ENCODE results near the gene GFAP.

Gene GFAP

GRCh38 chr17:44899074-44899782 lies 16.1 kb downstream of the GFAP start, which contains the start of gene EFTUD2:
TSS of gene EFTUD2 (minus strand) at chr17:44899445. CDS start at chr17:44894521, 4,924 bp downstream.
- peak; percentile 95 for ATAC-seq
- peak; percentile 94 for DNase-seq
- H3K4me1 Mint-ChIP-seq, result peaks cover 40% of the 10 kb centered on the region
- no peaks in the 10 kb centered on the region for H3K27me3 Mint-ChIP-seq
- peak within 1 kb of the TSS; percentile 82 to 87 for H3K4me3 Mint-ChIP-seq
- peak within 1 kb of the TSS; percentile 100 for H3K27ac Mint-ChIP-seq
- no peaks in the 10 kb centered on the region for H3K9me3 Mint-ChIP-seq

GRCh38 chr17:44898768-44899073 lies 16.6 kb downstream of the GFAP start:
- H3K4me3 Mint-ChIP-seq, result peak overlapping the region; percentile 82 to 87
- H3K27ac Mint-ChIP-seq, result peak overlapping the region; percentile 100
- ATAC-seq, result no peak
- no peak for DNase-seq
- no peaks in the 10 kb centered on the region for H3K27me3 Mint-ChIP-seq
- no peaks in the 10 kb centered on the region for H3K9me3 Mint-ChIP-seq
- peaks cover 40% of the 10 kb centered on the region for H3K4me1 Mint-ChIP-seq

- DNase-seq (no peak), ATAC-seq (no peak)
- Mint-ChIP-seq H3K4me1 (peaks cover 23% of the 10 kb centered on the region), H3K27me3 (no peaks in the 10 kb centered on the region), H3K4me3 (no peak overlapping the region), H3K9me3 (no peaks in the 10 kb centered on the region), H3K27ac (no peak overlapping the region)
Measured at GRCh38 chr17:44894642-44895041, 20.7 kb downstream of the GFAP start.

GRCh38 chr17:44892250-44892649 lies 23.1 kb downstream of the GFAP start:
- ATAC-seq, result no peak
- no peak for DNase-seq
- Mint-ChIP-seq H3K4me1 (peaks cover 12% of the 10 kb centered on the region), H3K27me3 (no peaks in the 10 kb centered on the region), H3K9me3 (no peaks in the 10 kb centered on the region), H3K4me3 (no peak overlapping the region), H3K27ac (no peak overlapping the region)

GRCh38 chr17:44889003-44889402 lies 26.3 kb downstream of the GFAP start:
- H3K27me3 Mint-ChIP-seq, result no peaks in the 10 kb centered on the region
- H3K9me3 Mint-ChIP-seq, result no peaks in the 10 kb centered on the region
- no peak for DNase-seq
- no peak overlapping the region for H3K4me3 Mint-ChIP-seq
- no peak for ATAC-seq
- no peaks in the 10 kb centered on the region for H3K4me1 Mint-ChIP-seq
- no peak overlapping the region for H3K27ac Mint-ChIP-seq

GRCh38 chr17:44887971-44888954 lies 27.0 kb downstream of the GFAP start:
- ATAC-seq, result peak; percentile 57
- no peak overlapping the region for H3K4me3 Mint-ChIP-seq
- H3K4me1 Mint-ChIP-seq, result no peaks in the 10 kb centered on the region
- DNase-seq, result no peak
- H3K27me3 Mint-ChIP-seq, result no peaks in the 10 kb centered on the region
- H3K9me3 Mint-ChIP-seq, result no peaks in the 10 kb centered on the region
- no peak overlapping the region for H3K27ac Mint-ChIP-seq

GRCh38 chr17:44887016-44887415 lies 28.3 kb downstream of the GFAP start:
- no peak overlapping the region for H3K4me3 Mint-ChIP-seq
- H3K27ac Mint-ChIP-seq, result no peak overlapping the region
- H3K27me3 Mint-ChIP-seq, result no peaks in the 10 kb centered on the region
- ATAC-seq (no peak), DNase-seq (no peak)
- H3K4me1 Mint-ChIP-seq, result no peaks in the 10 kb centered on the region
- no peaks in the 10 kb centered on the region for H3K9me3 Mint-ChIP-seq

- Mint-ChIP-seq H3K9me3 (no peaks in the 10 kb centered on the region), H3K4me1 (no peaks in the 10 kb centered on the region), H3K27ac (no peak overlapping the region), H3K4me3 (no peak overlapping the region), H3K27me3 (no peaks in the 10 kb centered on the region)
- ATAC-seq (no peak), DNase-seq (no peak)
Measured at GRCh38 chr17:44884941-44885340, 30.4 kb downstream of the GFAP start.

- H3K4me1 Mint-ChIP-seq, result no peaks in the 10 kb centered on the region
- no peak overlapping the region for H3K4me3 Mint-ChIP-seq
- no peak overlapping the region for H3K27ac Mint-ChIP-seq
- ATAC-seq, result no peak
- H3K27me3 Mint-ChIP-seq, result no peaks in the 10 kb centered on the region
- H3K9me3 Mint-ChIP-seq, result no peaks in the 10 kb centered on the region
- DNase-seq, result no peak
Measured at GRCh38 chr17:44881145-44881544, 34.2 kb downstream of the GFAP start.

- ATAC-seq, result no peak
Measured at GRCh38 chr17:44880062-44880461, 35.2 kb downstream of the GFAP start.

GRCh38 chr17:44879376-44879775 lies 35.9 kb downstream of the GFAP start:
- Mint-ChIP-seq H3K27ac (no peak overlapping the region), H3K4me1 (no peaks in the 10 kb centered on the region), H3K9me3 (no peaks in the 10 kb centered on the region), H3K4me3 (no peak overlapping the region), H3K27me3 (no peaks in the 10 kb centered on the region)
- ATAC-seq (no peak), DNase-seq (no peak)

More at GRCh38 chr17:44880062-44880461, 35.2 kb downstream of the GFAP start:
- Mint-ChIP-seq H3K9me3 (no peaks in the 10 kb centered on the region), H3K27ac (peak overlapping the region in 1 of 2 donors; percentile 30), H3K4me3 (no peak overlapping the region), H3K4me1 (no peaks in the 10 kb centered on the region), H3K27me3 (no peaks in the 10 kb centered on the region)
- DNase-seq, result no peak

- no peaks in the 10 kb centered on the region for H3K9me3 Mint-ChIP-seq
- no peak overlapping the region for H3K4me3 Mint-ChIP-seq
- no peak overlapping the region for H3K27ac Mint-ChIP-seq
- no peaks in the 10 kb centered on the region for H3K27me3 Mint-ChIP-seq
- DNase-seq (no peak), ATAC-seq (no peak)
- no peaks in the 10 kb centered on the region for H3K4me1 Mint-ChIP-seq
Measured at GRCh38 chr17:44878627-44879221, 36.6 kb downstream of the GFAP start.

- Mint-ChIP-seq H3K27me3 (no peaks in the 10 kb centered on the region), H3K9me3 (no peaks in the 10 kb centered on the region), H3K4me3 (no peak overlapping the region), H3K27ac (no peak overlapping the region), H3K4me1 (no peaks in the 10 kb centered on the region)
- no peak for DNase-seq
- ATAC-seq, result no peak
Measured at GRCh38 chr17:44877121-44877520, 38.2 kb downstream of the GFAP start.

- H3K27me3 Mint-ChIP-seq, result no peaks in the 10 kb centered on the region
- ATAC-seq, result no peak
- DNase-seq, result no peak
- H3K27ac Mint-ChIP-seq, result no peak overlapping the region
- H3K4me3 Mint-ChIP-seq, result no peak overlapping the region
- no peaks in the 10 kb centered on the region for H3K9me3 Mint-ChIP-seq
- no peaks in the 10 kb centered on the region for H3K4me1 Mint-ChIP-seq
Measured at GRCh38 chr17:44875761-44876160, 39.5 kb downstream of the GFAP start.

- Mint-ChIP-seq H3K27ac (no peak overlapping the region), H3K9me3 (no peaks in the 10 kb centered on the region), H3K27me3 (no peaks in the 10 kb centered on the region), H3K4me1 (no peaks in the 10 kb centered on the region), H3K4me3 (no peak overlapping the region)
- DNase-seq (no peak), ATAC-seq (no peak)
Measured at GRCh38 chr17:44872131-44872768, 43.0 kb downstream of the GFAP start.
